ENCODE results near the gene DCAF17. TPM values are rescaled to one million over a fixed set of nuclear protein-coding genes. Genes with fewer than 3 reads are reported as not detected.
"Not testable (repeated sequence)": the region's sequence is repeated elsewhere in the genome, so short reads cannot be mapped to it uniquely, and the experiment has no call there.

Gene DCAF17
- total RNA-seq, 4 donors from 2014 or later, result 38.7 to 52.1 (median 46.2) TPM

DNA sequence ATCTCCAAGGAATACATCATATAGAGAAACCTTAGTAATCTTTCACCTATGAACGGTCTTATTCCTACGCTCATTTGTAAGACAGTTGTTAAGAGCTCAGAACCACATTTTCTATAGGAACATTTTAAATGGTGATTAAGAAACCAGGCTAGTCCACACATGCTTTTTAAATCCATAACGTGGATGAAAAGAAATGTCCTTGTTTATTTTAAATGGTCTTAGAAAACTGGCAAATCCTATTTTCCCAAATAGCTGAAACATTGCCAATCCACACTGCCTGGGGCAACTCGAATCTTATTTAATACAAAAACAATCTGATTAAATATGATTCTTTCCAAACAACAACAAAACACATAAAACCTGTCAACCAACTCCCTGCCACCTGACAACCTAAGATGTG lies 23.9 kb upstream of the DCAF17 start:
- intact Hi-C loops (cut with DNase I), result loop anchor here (10.0 kb wide), 1 partner anchor 245 kb away; the partner anchor contains the start of gene TLK1
- Histone ChIP-seq H3K27me3 (no peaks in the 10 kb centered on the region), H3K4me1 (no peaks in the 10 kb centered on the region), H3K4me3 (replicated peaks in 1 of 3) (no peak overlapping the region), H3K36me3 (no peaks in the 10 kb centered on the region), H3K9me3 (no peaks in the 10 kb centered on the region), H3K27ac (no peak overlapping the region)
- 82 to 84% methylated on average over 4 of the region's 4 CpGs for WGBS, 2 donors
- TF ChIP-seq CTCF (IDR thresholded peaks at IDR 0.05) (no peak), POLR2A (IDR thresholded peaks at IDR 0.05) (no peak)
- DNase-seq, result no peak

DNA sequence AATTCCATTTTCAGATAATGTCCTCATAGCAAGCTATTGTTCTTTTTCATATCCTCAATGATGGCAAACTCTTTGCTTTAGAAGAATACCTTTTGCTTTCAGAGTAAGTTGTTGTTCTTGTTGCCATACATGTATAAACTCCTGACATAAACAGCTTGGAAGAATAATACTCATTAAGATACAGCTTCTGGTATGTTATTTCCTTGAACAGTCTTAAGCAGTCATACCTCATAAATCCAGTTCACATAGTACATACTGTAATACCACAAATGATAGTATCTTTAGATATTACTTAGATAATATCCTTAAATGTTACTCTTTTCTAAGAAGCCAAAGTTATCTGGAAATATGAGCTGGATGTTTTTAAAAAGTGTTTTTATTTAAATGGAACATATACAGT lies 23.4 kb upstream of the DCAF17 start:
- Histone ChIP-seq H3K27ac (no peak overlapping the region), H3K4me3 (replicated peaks in 1 of 3) (no peak overlapping the region), H3K27me3 (no peaks in the 10 kb centered on the region), H3K4me1 (no peaks in the 10 kb centered on the region), H3K9me3 (no peaks in the 10 kb centered on the region), H3K36me3 (no peaks in the 10 kb centered on the region)
- no peak for DNase-seq
- intact Hi-C loops (cut with DNase I), result loop anchor here (10.0 kb wide), 1 partner anchor 246 kb away; the partner anchor contains the start of gene TLK1
- TF ChIP-seq POLR2A (IDR thresholded peaks at IDR 0.05), result no peak
- no peak for TF ChIP-seq CTCF (IDR thresholded peaks at IDR 0.05)

- TF ChIP-seq POLR2A (IDR thresholded peaks at IDR 0.05) (no peak), CTCF (IDR thresholded peaks at IDR 0.05) (no peak)
- H3K36me3 ChIP-seq, result no peaks in the 10 kb centered on the region
- WGBS, 2 donors, result 88 to 94% methylated on average over 1 of the region's 1 CpG
- H3K27me3 ChIP-seq, result no peaks in the 10 kb centered on the region
- no peak for DNase-seq
- no peak overlapping the region for H3K27ac ChIP-seq
- intact Hi-C loops (cut with DNase I), result loop anchor here (10.0 kb wide), 1 partner anchor 246 kb away; the partner anchor contains the start of gene TLK1
- H3K9me3 ChIP-seq, result no peaks in the 10 kb centered on the region
- no peaks in the 10 kb centered on the region for H3K4me1 ChIP-seq
- H3K4me3 ChIP-seq (replicated peaks in 1 of 3), result no peak overlapping the region
Measured at GRCh38 chr2:171411214-171411613, 22.8 kb upstream of the DCAF17 start.

DNA sequence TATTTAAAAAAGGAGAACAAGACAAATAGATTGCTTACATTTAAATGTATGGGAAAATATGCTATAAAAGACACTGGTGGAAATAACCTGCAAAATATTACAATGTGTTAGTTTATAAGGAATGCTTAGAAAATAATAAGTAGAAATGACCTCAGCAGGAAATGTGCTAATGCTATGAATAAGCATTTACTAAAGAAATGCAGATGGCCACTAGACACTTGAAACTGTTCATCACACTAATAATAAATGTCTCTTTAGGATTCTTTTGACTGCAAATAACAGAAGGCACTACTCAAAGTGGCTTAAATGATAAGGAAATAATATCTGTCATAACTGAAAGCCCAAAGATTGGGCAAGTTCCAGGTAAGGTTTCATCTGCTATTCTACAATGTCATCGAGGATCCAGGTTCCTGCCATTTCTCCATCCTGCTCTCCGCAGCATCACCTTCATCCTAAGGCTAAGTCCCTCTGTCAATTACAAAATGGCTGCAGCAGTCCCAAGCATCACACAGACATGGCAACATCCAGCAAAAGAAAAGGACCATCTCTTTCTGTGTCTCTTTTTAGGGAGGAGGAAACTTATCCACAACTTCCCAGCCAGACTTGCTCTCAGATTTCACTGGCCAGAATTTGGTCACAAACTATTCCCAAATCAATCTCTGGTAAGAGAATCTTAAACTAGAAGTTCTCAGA lies 22.1 kb upstream of the DCAF17 start:
- WGBS, 2 donors, result 93 to 96% methylated on average over 2 of the region's 2 CpGs
- Histone ChIP-seq H3K27ac (no peak overlapping the region), H3K9me3 (no peaks in the 10 kb centered on the region), H3K4me3 (replicated peaks in 1 of 3) (no peak overlapping the region), H3K36me3 (no peaks in the 10 kb centered on the region), H3K27me3 (no peaks in the 10 kb centered on the region), H3K4me1 (no peaks in the 10 kb centered on the region)
- TF ChIP-seq CTCF (IDR thresholded peaks at IDR 0.05) (no peak), POLR2A (IDR thresholded peaks at IDR 0.05) (no peak)
- intact Hi-C loops (cut with DNase I), result loop anchor here (10.0 kb wide), 1 partner anchor 247 kb away; the partner anchor contains the start of gene TLK1
- no peak for DNase-seq

DNA sequence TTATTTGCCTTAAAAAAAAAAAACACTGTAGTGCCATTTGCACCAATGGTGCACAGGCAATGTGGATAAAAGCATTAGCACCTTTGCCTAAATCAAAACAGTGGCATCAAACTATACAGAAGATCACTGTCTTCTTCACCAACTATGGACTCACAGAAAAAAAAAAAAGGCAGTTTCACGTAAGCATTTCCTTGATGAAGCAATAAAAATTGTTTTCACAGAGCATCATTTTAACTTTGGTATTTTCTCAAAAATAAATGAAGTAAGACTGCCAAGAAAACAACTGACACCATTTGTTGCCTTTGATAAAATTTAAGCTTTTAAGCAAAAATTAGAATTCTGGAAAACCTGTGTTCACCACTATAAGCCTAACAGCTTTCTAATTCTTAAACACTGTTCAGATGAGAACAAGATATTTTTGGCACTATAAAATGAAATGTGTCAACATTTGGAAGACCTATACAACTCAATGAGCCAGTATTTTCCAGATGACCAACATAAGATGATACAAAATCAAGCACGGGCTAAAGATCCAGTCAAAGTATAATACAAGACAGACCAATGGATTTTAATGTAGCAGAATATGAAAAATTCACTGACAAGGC lies 21.4 kb upstream of the DCAF17 start:
- H3K36me3 ChIP-seq, result no peaks in the 10 kb centered on the region
- H3K27me3 ChIP-seq, result no peaks in the 10 kb centered on the region
- DNase-seq, result no peak
- no peak overlapping the region for H3K4me3 ChIP-seq (replicated peaks in 1 of 3)
- H3K4me1 ChIP-seq, result no peaks in the 10 kb centered on the region
- no peak overlapping the region for H3K27ac ChIP-seq
- H3K9me3 ChIP-seq, result no peaks in the 10 kb centered on the region
- intact Hi-C loops (cut with DNase I), result loop anchor here (10.0 kb wide), 1 partner anchor 248 kb away; the partner anchor contains the start of gene TLK1
- 78 to 84% methylated on average over 2 of the region's 2 CpGs for WGBS, 2 donors
- TF ChIP-seq CTCF (IDR thresholded peaks at IDR 0.05) (no peak), POLR2A (IDR thresholded peaks at IDR 0.05) (no peak)

GRCh38 chr2:171414645-171415044 lies 19.4 kb upstream of the DCAF17 start:
- intact Hi-C loops (cut with DNase I), result loop anchor here (5.0 to 10.0 kb wide), 2 partner anchors 250 to 442 kb away; partner anchors contain the start of gene TLK1

More at GRCh38 chr2:171414645-171415044, 19.4 kb upstream of the DCAF17 start:
- H3K36me3 ChIP-seq; H3K9me3 ChIP-seq; H3K4me1 ChIP-seq; H3K27ac ChIP-seq; DNase-seq; H3K4me3 ChIP-seq (replicated peaks in 1 of 3); H3K27me3 ChIP-seq: not testable (repeated sequence)
- WGBS, 2 donors, result 86 to 88% methylated on average over 4 of the region's 4 CpGs

Measured in thyroid gland (tissue), 4 donors.